KMS-11 (cell line): ENCODE data around the gene ARHGEF3.

ENCODE experiments used
- H2AFZ ChIP-seq: fragments of 200-600 bp; sonication (generic); 2 replicates; pipeline ENCODE4 v1.6.1; 2016; ENCODE audit warnings: antibody characterized with exemption, mixed run types, low read depth
- H3K27ac ChIP-seq: fragments of 200-600 bp; sonication (generic); 2 replicates; pipeline ENCODE4 v1.6.1; 2016; ENCODE audit warnings: mild to moderate bottlenecking, mixed run types
- H3K27me3 ChIP-seq: fragments of 200-600 bp; sonication (generic); 2 replicates; pipeline ENCODE4 v1.6.1; 2017; ENCODE audit warnings: mild to moderate bottlenecking, low read depth, mixed run types, moderate library complexity; ENCODE audit not compliant: insufficient read depth
- H3K36me3 ChIP-seq: fragments of 200-600 bp; sonication (generic); 2 replicates; pipeline ENCODE4 v1.6.1; 2017; ENCODE audit warnings: mild to moderate bottlenecking, mixed run types; ENCODE audit not compliant: insufficient read depth
- H3K4me1 ChIP-seq: fragments of 200-600 bp; sonication (generic); 2 replicates; pipeline ENCODE4 v1.6.1; 2016; ENCODE audit warnings: mild to moderate bottlenecking, low read depth, mixed run types; ENCODE audit not compliant: poor library complexity, severe bottlenecking
- H3K4me2 ChIP-seq: fragments of 200-600 bp; sonication (generic); 2 replicates; pipeline ENCODE4 v1.7.0; 2016; ENCODE audit warnings: mild to moderate bottlenecking, mixed run types
- H3K4me3 ChIP-seq: fragments of 200-600 bp; sonication (generic); IDR thresholded peaks from 2 replicates; pipeline ENCODE4 v1.6.1; 2017; ENCODE audit warnings: low read depth, low read length, mixed read lengths; ENCODE audit not compliant: insufficient read depth
- H3K79me2 ChIP-seq: fragments of 200-600 bp; sonication (generic); 2 replicates; pipeline ENCODE4 v1.6.1; 2016; ENCODE audit warnings: low read depth, mixed run types; ENCODE audit not compliant: insufficient read depth
- H3K9ac ChIP-seq: fragments of 200-600 bp; sonication (generic); 2 replicates; pipeline ENCODE4 v1.6.1; 2016; ENCODE audit warnings: mild to moderate bottlenecking, mixed run types
- H4K20me1 ChIP-seq: fragments of 200-600 bp; sonication (generic); 2 replicates; pipeline ENCODE4 v1.6.1; 2016; ENCODE audit warnings: mild to moderate bottlenecking, mixed run types; ENCODE audit not compliant: insufficient read depth
- TF ChIP-seq, protein P1 (sequence below): fragments of 200-600 bp; sonication (generic); conservative IDR thresholded peaks from 2 replicates; pipeline ENCODE4 v1.6.1; 2017; ENCODE audit warnings: low read depth, mild to moderate bottlenecking, antibody characterized with exemption, low read length, moderate library complexity, mixed read lengths

Gene ARHGEF3

GRCh38 chr3:56799251-56799882 lies 2.4 kb downstream of the ARHGEF3 start:
- TF ChIP-seq, protein P1, sequence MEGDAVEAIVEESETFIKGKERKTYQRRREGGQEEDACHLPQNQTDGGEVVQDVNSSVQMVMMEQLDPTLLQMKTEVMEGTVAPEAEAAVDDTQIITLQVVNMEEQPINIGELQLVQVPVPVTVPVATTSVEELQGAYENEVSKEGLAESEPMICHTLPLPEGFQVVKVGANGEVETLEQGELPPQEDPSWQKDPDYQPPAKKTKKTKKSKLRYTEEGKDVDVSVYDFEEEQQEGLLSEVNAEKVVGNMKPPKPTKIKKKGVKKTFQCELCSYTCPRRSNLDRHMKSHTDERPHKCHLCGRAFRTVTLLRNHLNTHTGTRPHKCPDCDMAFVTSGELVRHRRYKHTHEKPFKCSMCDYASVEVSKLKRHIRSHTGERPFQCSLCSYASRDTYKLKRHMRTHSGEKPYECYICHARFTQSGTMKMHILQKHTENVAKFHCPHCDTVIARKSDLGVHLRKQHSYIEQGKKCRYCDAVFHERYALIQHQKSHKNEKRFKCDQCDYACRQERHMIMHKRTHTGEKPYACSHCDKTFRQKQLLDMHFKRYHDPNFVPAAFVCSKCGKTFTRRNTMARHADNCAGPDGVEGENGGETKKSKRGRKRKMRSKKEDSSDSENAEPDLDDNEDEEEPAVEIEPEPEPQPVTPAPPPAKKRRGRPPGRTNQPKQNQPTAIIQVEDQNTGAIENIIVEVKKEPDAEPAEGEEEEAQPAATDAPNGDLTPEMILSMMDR, result peak; percentile 75
- Histone ChIP-seq H3K9ac (no peak overlapping the region), H3K4me3 (no peak overlapping the region), H3K36me3 (no peaks in the 10 kb centered on the region), H4K20me1 (no peaks in the 10 kb centered on the region), H3K79me2 (peaks cover 43% of the 10 kb centered on the region; the same call in 1 of the 2 replicates), H3K27ac (peak overlapping the region; percentile 16; the same call in 1 of the 2 replicates), H3K27me3 (no peaks in the 10 kb centered on the region), H3K4me2 (peak overlapping the region; percentile 93), H3K4me1 (peaks cover 45% of the 10 kb centered on the region), H2AFZ (peak overlapping the region; percentile 31)

- TF ChIP-seq, protein P1, result no peak
- Histone ChIP-seq H3K4me2 (peak overlapping the region; percentile 93), H3K36me3 (no peaks in the 10 kb centered on the region)
Measured at GRCh38 chr3:56796996-56797395, 4.8 kb downstream of the ARHGEF3 start.

DNA sequence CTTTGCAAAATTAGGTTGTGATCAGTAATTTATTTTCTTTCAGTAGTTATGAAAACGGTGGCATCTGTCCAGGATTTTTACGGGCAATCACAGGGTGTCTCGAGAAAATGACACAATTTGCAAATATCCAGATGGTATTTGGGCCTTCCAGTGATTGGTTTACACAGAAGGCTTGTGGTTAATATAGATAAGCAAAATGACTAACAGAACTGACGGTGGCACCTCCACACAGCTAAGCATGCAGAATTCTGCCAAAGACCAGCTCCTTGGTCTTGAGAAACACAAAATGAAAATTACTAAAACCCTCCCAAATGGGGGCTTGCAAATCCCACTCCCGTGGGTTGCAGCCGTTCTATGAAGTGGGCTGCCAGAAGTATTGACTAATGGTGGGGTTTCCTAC lies 5.5 kb downstream of the ARHGEF3 start:
- Histone ChIP-seq H3K27me3 (no peaks in the 10 kb centered on the region), H3K4me3 (no peak overlapping the region), H3K79me2 (peaks cover 43% of the 10 kb centered on the region; the same call in 1 of the 2 replicates), H3K27ac (peak overlapping the region; percentile 13; the same call in 1 of the 2 replicates), H3K9ac (no peak overlapping the region), H3K4me2 (peak overlapping the region; percentile 93), H3K36me3 (no peaks in the 10 kb centered on the region), H2AFZ (no peak overlapping the region), H4K20me1 (no peaks in the 10 kb centered on the region), H3K4me1 (peaks cover 46% of the 10 kb centered on the region)
- TF ChIP-seq, protein P1, result no peak

More at GRCh38 chr3:56796996-56797395, 4.8 kb downstream of the ARHGEF3 start:
- peaks cover 43% of the 10 kb centered on the region; the same call in 1 of the 2 replicates for H3K79me2 ChIP-seq
- no peaks in the 10 kb centered on the region for H4K20me1 ChIP-seq
- H3K27ac ChIP-seq, result no peak overlapping the region
- H3K4me3 ChIP-seq, result no peak overlapping the region
- no peaks in the 10 kb centered on the region for H3K27me3 ChIP-seq
- H3K4me1 ChIP-seq, result peaks cover 40% of the 10 kb centered on the region
- no peak overlapping the region for H3K9ac ChIP-seq
- no peak overlapping the region for H2AFZ ChIP-seq

- Histone ChIP-seq H3K9ac (no peak overlapping the region), H3K79me2 (peaks cover 43% of the 10 kb centered on the region; the same call in 1 of the 2 replicates), H4K20me1 (no peaks in the 10 kb centered on the region), H3K4me1 (peaks cover 50% of the 10 kb centered on the region), H3K27me3 (no peaks in the 10 kb centered on the region), H3K27ac (0 out of 2 replicates have a peak overlapping the region, but pooled peaks have one; percentile 13), H3K36me3 (no peaks in the 10 kb centered on the region), H3K4me3 (no peak overlapping the region), H2AFZ (no peak overlapping the region), H3K4me2 (peak overlapping the region; percentile 93)
- TF ChIP-seq, protein P1, result no peak
Measured at GRCh38 chr3:56795829-56796185, 5.9 kb downstream of the ARHGEF3 start.
